ENCODE data around the gene ANKK1.

ANKK1 gene

DNA sequence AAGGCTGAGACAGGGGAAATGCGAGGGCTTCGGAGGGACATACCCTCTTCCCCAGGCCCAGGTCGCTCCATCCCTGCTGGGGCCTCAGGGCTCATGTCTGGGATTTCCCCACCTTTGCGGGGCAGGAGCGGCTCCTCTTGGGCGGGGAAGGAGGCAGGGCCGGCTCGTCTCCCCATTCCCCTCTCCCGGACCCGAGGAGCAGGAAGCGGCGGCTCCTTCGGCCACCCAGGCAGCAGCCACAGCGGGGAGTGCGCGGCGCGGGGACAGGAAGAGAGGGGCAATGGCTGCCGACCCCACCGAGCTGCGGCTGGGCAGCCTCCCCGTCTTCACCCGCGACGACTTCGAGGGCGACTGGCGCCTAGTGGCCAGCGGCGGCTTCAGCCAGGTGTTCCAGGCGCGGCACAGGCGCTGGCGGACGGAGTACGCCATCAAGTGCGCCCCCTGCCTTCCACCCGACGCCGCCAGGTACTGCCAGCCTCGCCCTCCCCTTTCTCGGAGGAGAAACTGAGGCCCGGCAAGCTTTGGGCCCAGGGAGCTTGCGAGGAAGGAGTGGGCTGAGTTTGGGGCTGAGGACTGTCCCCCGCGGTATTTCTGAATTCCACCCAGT lies at the start of gene ANKK1:
ANKK1 (plus strand) TSS at position 175 of the 607 bp plus-strand sequence; CDS start at position 281, 106 bp downstream.
- no peak for DNase-seq (ENCODE audit: low read depth in 2 of 2)

DNA sequence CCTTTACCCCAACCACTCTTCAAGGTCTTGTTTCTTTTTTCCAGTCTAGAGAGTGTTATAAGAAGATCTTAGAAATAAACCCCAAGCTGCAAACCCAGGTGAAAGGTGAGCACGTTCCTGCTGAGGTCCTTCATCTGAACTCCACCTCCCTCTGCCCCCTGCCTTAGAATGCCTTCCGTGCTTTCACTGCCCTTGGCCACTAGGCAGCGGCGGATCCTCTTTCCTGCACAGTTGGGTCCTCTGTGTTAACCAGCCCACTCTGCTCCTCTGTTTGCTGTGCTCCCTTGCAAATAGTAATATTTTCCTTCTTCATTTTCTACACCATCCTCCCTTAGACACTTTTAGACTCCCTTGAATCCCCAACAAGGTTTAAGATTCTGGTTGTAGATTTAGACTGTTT lies 48.8 kb upstream of the ANKK1 start:
- no peak for DNase-seq (ENCODE audit: low read depth in 2 of 2)

DNA sequence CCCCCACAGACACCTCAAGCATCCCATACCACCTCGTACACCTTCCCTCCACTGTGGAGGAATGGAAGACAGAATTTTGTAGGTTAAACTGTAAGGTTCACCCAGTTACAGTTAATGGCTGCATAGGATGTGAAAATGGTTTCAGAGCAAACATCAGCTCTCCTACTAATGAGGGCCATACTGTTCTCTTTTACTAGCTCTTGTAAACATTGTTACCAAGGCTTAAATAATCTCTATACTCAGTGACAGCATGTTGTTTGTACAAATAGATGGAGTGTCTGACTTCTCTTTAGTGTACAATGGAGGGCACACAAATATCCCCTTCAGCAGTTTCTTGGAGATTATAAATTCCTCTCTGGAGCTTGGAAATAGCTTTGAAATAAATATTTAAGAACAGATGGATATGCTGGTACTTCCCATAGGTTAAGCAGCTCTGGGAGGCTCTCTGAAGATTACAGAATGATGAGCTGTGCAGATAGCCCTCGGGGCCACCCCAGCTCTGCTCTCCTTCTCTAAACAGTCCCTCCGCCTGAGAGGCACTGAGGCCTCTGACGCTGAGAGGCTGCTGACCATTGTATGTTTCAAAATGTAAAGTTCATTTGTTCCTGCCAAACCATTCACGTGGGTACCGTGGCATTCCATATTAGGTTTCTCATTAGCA lies 47.5 kb upstream of the ANKK1 start:
- DNase-seq (ENCODE audit: low read depth in 2 of 2), result no peak

- no peak for DNase-seq (ENCODE audit: low read depth in 2 of 2)
Observed at GRCh38 chr11:113341388-113342165, 46.0 kb upstream of the ANKK1 start.

DNA sequence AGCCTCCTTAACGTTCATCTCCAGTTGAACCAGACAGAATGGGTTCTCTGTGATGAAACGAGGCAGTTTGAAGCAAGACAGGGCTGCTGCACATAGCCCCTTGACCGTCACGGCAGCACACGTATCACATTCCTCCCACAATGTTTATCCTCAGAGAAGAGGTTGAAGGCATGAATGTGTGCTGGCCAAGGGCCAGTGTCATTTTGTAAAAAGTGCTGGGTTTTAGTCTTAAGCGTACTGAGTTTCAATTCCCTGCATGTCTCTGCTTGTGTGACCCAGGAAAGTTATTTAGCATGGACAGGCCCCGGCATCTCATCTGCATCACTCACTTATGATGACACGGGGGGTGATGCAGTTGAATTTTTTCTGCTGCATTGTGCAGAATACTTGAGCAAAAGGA lies 41.6 kb upstream of the ANKK1 start:
- DNase-seq (ENCODE audit: low read depth in 2 of 2), result no peak

GRCh38 chr11:113349528-113349927 lies 38.1 kb upstream of the ANKK1 start:
- no peak for DNase-seq (ENCODE audit: low read depth in 2 of 2)

GRCh38 chr11:113350336-113351067 lies 37.1 kb upstream of the ANKK1 start:
- no peak for DNase-seq (ENCODE audit: low read depth in 2 of 2)

DNA sequence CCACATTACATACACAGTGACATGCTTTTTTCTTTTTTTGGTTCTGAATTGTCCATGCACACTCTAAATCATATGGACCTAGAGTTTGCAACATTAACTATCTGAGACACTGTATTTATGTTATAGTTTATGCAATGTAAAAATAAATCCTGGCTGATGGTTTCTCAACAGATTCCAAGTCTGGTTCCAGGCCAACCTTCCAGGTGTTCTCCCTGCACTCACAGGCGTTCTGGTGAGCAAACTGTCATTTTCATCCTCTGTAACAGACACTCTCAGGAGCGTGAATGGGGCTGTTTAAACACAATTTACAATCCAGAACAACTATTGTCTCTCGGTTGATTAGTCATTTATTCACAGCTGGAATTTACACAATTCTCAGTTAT lies 36.5 kb upstream of the ANKK1 start:
- no peak for DNase-seq (ENCODE audit: low read depth in 2 of 2)

- DNase-seq (ENCODE audit: low read depth in 2 of 2), result no peak
Observed at GRCh38 chr11:113351480-113351879, 36.1 kb upstream of the ANKK1 start.

- DNase-seq (ENCODE audit: low read depth in 2 of 2), result no peak
Observed at GRCh38 chr11:113356203-113356602, 31.4 kb upstream of the ANKK1 start.

DNA sequence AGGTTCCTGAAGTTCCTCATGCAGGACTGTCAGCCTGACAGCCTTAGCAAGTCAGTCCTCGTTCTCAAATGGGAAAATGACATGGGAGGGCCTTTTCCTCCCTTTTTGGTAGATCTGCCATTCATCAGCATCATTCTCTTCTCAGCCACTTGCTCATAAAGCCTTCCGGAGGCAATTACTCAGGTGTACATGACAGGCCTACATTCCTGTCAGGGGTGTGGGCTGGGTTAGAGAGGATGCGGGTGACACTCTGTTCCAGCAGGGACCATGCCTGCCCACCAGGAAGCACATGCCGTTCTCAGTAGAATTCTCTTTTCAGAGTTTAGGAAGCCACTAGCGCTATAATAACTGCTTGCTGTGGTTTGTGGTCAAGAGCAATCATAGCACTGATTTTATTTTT lies 24.2 kb upstream of the ANKK1 start:
- DNase-seq (ENCODE audit: low read depth in 2 of 2), result no peak

- no peak for DNase-seq (ENCODE audit: low read depth in 2 of 2)
Observed at GRCh38 chr11:113363996-113364641, 23.5 kb upstream of the ANKK1 start.

DNA sequence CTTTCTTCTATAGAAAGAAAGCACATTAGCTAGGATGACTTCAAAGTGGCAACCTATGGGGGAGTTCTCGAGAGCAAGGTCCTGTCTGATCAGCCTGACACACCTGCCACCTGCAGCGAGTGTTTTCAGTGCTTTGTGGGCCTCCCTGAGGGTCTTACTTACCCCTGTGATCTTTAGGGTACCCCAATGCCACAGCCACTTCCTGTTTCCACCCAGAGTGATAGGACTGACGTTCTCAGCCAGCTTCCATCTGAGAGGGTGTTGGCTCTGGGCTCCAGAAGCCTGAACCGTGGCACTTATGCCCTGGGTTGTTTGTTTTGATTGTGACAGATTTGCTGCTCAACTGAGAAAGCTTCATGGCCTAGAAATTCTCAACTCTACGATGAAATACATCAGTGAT lies 21.7 kb upstream of the ANKK1 start:
- no peak for DNase-seq (ENCODE audit: low read depth in 2 of 2)

DNA sequence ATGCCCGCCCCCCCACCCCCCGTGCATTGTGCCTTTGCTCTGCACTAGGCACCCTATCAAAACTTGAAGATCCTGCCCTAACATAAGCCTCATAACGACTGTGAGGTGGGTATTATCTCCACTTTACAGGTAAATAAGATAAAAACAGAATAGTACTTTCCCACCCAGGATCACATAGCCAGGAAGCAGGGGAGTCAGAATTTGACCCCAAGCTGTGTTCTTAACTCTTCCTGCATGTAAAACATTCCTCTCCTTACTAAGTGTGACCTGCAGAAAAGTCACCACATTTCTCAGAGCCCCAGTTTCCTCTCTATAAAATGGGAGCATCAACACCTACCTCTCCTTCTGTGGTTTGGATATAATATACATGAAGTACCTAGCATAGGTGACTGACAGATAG lies 18.2 kb upstream of the ANKK1 start:
- no peak for DNase-seq (ENCODE audit: low read depth in 2 of 2)

DNA sequence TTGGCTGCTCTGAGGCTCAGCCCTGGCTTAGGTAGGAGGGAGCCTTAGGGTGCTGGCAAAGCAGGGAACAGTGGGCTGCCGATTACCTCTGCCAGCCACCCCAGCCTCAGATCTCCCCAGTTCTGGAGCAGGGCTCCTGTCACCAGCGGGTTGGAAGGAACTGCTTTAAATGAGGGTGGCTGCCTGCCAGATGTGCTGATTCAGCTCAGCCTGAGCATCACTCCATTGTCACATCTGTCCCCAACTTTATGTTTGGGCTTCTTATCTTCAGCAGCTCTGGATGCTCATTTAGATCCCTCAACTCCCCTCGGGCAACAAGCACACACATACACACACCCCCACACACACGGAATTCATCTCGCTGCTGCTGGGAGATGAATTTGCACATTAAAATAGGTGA lies 16.9 kb upstream of the ANKK1 start:
- no peak for DNase-seq (ENCODE audit: low read depth in 2 of 2)

DNA sequence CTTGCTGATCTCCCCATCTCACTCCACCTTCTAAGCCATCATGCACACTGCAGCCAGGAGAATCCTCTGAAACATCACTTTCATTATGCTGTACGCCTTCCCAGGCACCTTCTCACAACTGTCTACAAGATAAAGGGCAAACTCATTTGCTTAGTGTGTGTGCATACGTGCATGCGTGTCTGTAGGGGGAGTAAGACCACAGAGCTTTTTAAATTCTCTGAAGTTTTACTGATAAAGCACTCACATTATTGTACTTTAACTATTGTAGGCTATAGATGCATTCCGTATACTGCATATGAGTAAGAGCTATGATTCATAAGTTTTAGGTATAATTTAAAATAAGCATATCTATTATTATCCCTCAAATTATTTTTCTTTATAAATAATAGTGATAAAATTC lies 15.3 kb upstream of the ANKK1 start:
- no peak for DNase-seq (ENCODE audit: low read depth in 2 of 2)

DNA sequence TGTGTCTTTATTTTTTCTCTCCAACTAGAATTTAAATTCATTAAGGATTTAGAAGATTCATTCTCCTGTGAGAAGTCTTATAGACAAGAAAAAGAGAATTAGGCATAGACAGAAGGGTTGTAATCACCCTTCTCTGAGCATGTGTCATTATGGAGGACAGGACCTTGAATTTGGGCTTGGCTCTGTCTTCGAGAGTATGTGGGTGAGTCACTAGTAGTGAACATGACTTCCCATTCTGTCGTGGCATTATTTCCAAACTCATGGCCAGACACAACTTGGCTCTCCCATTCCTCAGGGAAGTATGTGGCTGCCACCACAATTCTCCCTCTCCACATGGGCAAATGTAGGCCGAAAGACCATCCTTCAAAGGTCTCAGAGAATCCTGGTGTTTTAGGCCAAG lies 14.3 kb upstream of the ANKK1 start:
- DNase-seq (ENCODE audit: low read depth in 2 of 2), result no peak

- DNase-seq (ENCODE audit: low read depth in 2 of 2), result no peak
Observed at GRCh38 chr11:113373981-113374560, 13.5 kb upstream of the ANKK1 start.

GRCh38 chr11:113375402-113375801 lies 12.2 kb upstream of the ANKK1 start:
- DNase-seq (ENCODE audit: low read depth in 2 of 2), result no peak

DNA sequence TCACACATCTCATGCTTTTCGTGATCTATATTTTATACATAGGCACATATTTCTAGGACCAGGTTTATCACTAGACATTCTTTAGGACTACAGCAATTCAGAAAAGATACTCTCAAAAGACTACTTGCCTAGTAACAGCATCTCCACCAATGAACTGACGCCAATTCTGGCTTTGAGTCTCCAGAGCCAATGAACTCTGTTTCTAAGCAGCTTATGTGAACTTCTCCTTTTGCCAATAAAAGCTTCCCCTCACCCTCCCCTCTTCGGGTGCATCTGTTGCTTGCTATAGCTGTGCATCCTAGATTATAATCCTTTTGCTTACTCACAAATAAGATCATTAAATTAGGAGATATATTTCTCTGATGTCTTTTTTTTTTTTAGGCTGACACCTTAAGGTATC lies 11.4 kb upstream of the ANKK1 start:
- DNase-seq (ENCODE audit: low read depth in 2 of 2), result no peak

DNA sequence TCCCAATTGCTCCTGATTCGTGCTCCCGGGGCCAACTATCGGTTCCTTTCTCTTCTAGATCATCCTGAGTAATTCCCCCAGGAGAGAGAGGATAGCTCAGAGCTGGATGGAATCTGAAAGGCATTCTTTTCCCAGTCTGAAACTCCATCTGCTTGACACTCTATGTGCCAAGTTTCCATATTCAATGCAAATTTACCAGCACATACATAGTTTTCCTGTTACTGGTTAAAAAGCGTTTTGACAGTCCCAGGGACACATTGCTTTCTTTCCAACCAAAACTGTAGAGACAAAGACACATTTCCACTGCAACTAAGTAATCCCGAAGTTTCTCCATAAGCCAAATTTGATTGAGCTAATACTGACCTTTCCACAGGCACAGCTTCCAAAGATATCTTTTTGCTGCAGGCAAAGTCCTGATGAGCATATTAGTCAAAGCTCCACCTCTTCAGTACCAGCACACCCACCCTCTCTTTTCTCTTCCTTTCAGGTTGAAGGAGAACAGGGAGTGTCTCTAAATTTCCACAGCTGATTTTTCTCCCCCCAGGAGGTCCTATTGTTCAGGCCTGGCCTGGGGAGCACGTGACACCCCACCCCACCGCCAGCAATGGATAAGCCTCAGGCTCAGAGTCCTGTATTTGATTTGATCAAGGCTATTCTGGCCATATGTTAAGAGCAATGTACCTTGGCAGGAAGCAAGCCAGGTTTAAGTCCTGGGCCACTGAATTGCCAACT lies 9.7 kb upstream of the ANKK1 start:
- no peak for DNase-seq (ENCODE audit: low read depth in 2 of 2)
